ENCODE data around the gene MTTP.
A peak's percentile ranks its signal among the peaks of the same experiment; 100 is the strongest.

The MTTP gene

DNA sequence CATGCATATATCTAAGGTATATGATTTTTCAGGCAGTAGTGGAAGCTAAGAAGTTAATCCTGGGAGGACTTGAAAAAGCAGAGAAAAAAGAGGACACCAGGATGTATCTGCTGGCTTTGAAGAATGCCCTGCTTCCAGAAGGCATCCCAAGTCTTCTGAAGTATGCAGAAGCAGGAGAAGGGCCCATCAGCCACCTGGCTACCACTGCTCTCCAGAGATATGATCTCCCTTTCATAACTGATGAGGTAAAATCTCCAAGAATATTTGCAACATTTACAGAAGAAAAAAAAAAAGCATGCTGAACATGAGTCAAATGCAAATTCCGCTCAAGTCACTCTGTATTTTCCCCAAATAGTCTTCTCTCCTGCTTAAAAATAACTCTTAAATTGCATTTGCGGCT lies 32.1 kb downstream of the MTTP start:
- TF ChIP-seq MAX (IDR thresholded peaks at IDR 0.05) = no peak
- TF ChIP-seq CREB1 (IDR thresholded peaks at IDR 0.05; ENCODE audit: low read depth) = no peak
- no peak for TF ChIP-seq EP300 (IDR thresholded peaks at IDR 0.05; ENCODE audit: borderline replicate concordance)
- no peak for TF ChIP-seq CEBPB (IDR thresholded peaks at IDR 0.05)
- TF ChIP-seq TCF12 (IDR thresholded peaks at IDR 0.05; ENCODE audit: low read depth) = no peak
- TF ChIP-seq USF1 (IDR thresholded peaks at IDR 0.05) = no peak
- no peak for TF ChIP-seq TAF1 (IDR thresholded peaks at IDR 0.05; ENCODE audit: low read depth)
- no peak for TF ChIP-seq NFIC (IDR thresholded peaks at IDR 0.05)
- TF ChIP-seq REST (IDR thresholded peaks at IDR 0.05; ENCODE audit: low read depth) = no peak
- TF ChIP-seq TEAD4 (IDR thresholded peaks at IDR 0.05) = no peak
- no peak for TF ChIP-seq RAD21 (IDR thresholded peaks at IDR 0.05; ENCODE audit: low read depth)
- TF ChIP-seq YY1 (IDR thresholded peaks at IDR 0.05; ENCODE audit: low read depth) = no peak
- TF ChIP-seq EGR1 (IDR thresholded peaks at IDR 0.05) = no peak
- no peak for TF ChIP-seq FOXM1 (IDR thresholded peaks at IDR 0.05; ENCODE audit: borderline replicate concordance, low read depth)
- no peak for TF ChIP-seq ZBTB7A (IDR thresholded peaks at IDR 0.05; ENCODE audit: low read depth)

DNA sequence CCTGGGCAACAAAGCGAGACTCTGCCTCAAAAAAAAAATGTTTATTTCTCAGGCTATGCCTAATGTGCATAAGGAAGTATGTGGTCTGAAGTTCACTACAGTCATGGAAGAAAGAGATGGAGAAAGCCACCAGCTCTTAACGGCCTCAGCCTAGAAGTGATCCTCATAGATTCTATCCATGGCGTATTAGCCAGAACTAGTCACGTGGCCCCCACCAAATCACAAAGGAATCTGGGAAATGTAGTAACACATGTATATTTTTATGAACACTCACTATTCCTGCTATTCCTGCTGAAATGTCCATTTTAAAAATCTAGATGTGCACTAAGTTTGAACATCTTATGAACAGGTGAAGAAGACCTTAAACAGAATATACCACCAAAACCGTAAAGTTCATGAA lies 33.8 kb downstream of the MTTP start:
- TF ChIP-seq REST (IDR thresholded peaks at IDR 0.05; ENCODE audit: low read depth) (no peak), MAX (IDR thresholded peaks at IDR 0.05) (no peak)

DNA sequence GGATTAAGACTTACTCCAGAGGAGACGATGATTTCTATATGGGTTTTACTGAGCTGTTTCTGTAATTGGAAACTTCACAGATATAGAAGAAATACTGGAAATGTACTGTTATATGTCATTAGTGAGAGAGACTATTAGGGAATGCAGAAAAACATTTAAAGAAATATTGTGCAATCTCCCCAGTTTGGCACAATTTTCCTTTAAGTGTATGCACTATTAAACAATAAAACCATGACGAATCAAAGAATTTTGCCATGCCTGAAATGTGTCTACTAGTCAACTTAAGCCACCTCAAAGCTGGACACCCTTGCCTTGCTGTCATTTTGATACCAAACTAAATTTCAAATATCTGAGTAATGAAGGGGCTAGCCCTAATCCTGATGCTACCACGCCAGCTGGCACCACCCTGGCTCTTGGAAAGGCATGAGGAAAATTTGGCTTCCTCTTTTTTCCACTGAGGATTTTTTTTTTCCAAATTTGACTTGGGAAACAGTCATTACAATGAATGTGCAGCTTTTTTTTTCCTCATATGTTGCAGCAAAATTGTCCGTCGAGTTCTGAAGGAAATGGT lies 36.1 kb downstream of the MTTP start:
- TF ChIP-seq NFIC (IDR thresholded peaks at IDR 0.05) (no peak), CEBPB (IDR thresholded peaks at IDR 0.05) (0 out of 2 replicates have a peak, but pooled peaks have one; percentile 18)

GRCh38 chr4:99612281-99612680 lies 37.7 kb downstream of the MTTP start:
- no peak for TF ChIP-seq TCF12 (IDR thresholded peaks at IDR 0.05; ENCODE audit: low read depth)

- TF ChIP-seq CREB1 (IDR thresholded peaks at IDR 0.05; ENCODE audit: low read depth) = no peak
- no peak for TF ChIP-seq TCF12 (IDR thresholded peaks at IDR 0.05; ENCODE audit: low read depth)
Measured at GRCh38 chr4:99612704-99613103, 38.1 kb downstream of the MTTP start.

DNA sequence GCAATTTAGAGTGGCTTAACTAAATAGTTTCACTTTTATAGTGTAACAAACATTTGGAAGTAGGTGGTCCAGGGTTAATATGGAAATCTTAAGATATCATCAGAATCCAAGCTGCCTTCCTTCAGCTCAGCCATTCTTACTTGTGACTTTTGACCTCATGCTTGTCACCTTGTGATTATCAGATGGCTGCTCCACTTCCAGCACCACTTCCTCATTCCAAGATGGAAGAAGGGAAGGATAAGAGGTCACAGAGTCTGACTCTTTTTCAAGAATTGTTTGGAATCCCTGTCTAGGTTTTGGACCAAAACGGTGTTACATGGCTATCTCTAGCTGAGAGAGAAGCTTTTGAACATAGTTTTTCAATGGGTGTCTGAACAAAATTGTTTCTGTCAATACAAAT lies 39.9 kb downstream of the MTTP start:
- TF ChIP-seq EP300 (IDR thresholded peaks at IDR 0.05; ENCODE audit: borderline replicate concordance) (no peak), CEBPB (IDR thresholded peaks at IDR 0.05) (no peak), REST (IDR thresholded peaks at IDR 0.05; ENCODE audit: low read depth) (no peak), YY1 (IDR thresholded peaks at IDR 0.05; ENCODE audit: low read depth) (no peak), NFIC (IDR thresholded peaks at IDR 0.05) (no peak)
